ENCODE results near the gene FOSL1. TPM values are rescaled to one million over a fixed set of nuclear protein-coding genes. Genes with fewer than 3 reads are reported as not detected.

Gene FOSL1
- total and polyA plus RNA-seq, 2 of the 13 experiments (the other 11 are each of a cell fraction or from before 2014, with no cell fraction given) = 4.0 to 4.1 TPM

DNA sequence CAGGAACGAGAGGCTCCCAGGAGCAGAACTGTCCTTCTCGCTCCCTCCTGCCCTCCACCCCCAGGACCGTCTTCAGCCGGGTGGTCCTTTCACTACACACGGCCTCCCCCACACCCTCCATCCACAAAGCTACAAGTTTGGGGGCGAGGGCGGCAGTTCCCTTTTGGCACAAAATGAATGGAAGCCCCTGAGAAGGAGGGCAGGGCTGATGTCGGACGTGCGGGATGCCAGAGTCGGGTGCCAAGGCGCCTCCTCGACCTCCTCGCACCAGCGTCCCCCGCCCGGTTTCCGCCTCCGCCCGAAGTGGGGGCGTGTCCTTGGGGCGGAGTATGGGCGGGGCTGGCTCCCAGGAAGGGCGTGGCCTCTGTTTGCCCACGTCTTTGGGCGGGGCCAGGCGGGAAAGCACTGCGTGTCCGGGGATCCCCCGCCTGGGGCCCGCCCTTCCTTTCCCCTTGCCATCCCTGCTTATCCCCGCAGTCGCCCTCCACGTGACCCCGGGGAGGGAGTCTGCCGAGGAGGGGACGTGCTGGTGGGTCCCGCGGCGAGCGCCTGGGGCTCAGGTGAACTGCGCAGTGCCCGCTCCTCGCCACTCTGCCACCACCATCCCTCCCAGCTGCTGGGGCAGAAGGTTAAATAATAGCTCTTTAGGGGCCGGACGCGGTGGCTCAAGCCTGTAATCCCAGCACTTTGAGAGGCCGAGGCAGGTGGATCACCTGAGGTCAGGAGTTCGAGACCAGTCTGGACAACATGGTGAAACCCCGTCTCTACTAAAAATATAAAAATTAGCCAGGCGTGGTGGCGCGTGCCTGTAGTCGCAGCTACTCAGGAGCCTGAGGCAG is 26.7 kb downstream of the FOSL1 start (continued):
- TF ChIP-seq LCORL (IDR thresholded peaks at IDR 0.05) (no peak), LCORL (CRISPR knock-in tag; IDR thresholded peaks at IDR 0.05) (peak; percentile 65; the same call in 1 of the 2 replicates), ZNF543 (CRISPR knock-in tag; IDR thresholded peaks at IDR 0.05) (no peak), ZSCAN20 (CRISPR knock-in tag; IDR thresholded peaks at IDR 0.05; ENCODE audit: borderline replicate concordance) (0 out of 2 replicates have a peak, but pooled peaks have one; percentile 19), CBFB (CRISPR knock-in tag; IDR thresholded peaks at IDR 0.05) (no peak), NKX3-1 (CRISPR knock-in tag; IDR thresholded peaks at IDR 0.05) (no peak), RFX3 (CRISPR knock-in tag; IDR thresholded peaks at IDR 0.05) (no peak), TEAD2 (CRISPR knock-in tag; IDR thresholded peaks at IDR 0.05) (no peak), POLR2AphosphoS2 (IDR thresholded peaks at IDR 0.05; ENCODE audit: low read depth, low read length) (no peak), ZUFSP (CRISPR knock-in tag; IDR thresholded peaks at IDR 0.05; ENCODE audit: borderline replicate concordance) (no peak), FOSL1 (CRISPR knock-in tag; IDR thresholded peaks at IDR 0.05; ENCODE audit: borderline replicate concordance) (no peak), HMGXB3 (CRISPR knock-in tag; IDR thresholded peaks at IDR 0.05; ENCODE audit: borderline replicate concordance) (peak; percentile 16; the same call in 1 of the 2 replicates), DBP (CRISPR knock-in tag; IDR thresholded peaks at IDR 0.05; ENCODE audit: not compliant biosample characterization) (no peak), ETV6 (CRISPR knock-in tag; conservative IDR thresholded peaks at IDR 0.05) (no peak), SRSF1 (optimal IDR thresholded peaks at IDR 0.05; ENCODE audit: low read depth, low read length) (no peak)
- TF ChIP-seq, protein P1, sequence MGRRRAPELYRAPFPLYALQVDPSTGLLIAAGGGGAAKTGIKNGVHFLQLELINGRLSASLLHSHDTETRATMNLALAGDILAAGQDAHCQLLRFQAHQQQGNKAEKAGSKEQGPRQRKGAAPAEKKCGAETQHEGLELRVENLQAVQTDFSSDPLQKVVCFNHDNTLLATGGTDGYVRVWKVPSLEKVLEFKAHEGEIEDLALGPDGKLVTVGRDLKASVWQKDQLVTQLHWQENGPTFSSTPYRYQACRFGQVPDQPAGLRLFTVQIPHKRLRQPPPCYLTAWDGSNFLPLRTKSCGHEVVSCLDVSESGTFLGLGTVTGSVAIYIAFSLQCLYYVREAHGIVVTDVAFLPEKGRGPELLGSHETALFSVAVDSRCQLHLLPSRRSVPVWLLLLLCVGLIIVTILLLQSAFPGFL (CRISPR knock-in tag; IDR thresholded peaks at IDR 0.05) = no peak
- TF ChIP-seq, protein P2, sequence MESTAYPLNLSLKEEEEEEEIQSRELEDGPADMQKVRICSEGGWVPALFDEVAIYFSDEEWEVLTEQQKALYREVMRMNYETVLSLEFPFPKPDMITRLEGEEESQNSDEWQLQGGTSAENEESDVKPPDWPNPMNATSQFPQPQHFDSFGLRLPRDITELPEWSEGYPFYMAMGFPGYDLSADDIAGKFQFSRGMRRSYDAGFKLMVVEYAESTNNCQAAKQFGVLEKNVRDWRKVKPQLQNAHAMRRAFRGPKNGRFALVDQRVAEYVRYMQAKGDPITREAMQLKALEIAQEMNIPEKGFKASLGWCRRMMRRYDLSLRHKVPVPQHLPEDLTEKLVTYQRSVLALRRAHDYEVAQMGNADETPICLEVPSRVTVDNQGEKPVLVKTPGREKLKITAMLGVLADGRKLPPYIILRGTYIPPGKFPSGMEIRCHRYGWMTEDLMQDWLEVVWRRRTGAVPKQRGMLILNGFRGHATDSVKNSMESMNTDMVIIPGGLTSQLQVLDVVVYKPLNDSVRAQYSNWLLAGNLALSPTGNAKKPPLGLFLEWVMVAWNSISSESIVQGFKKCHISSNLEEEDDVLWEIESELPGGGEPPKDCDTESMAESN (CRISPR knock-in tag; conservative IDR thresholded peaks at IDR 0.05) = 0 out of 2 replicates have a peak, but pooled peaks have one; percentile 64
